ENCODE results near the gene LGALS1.

DNA sequence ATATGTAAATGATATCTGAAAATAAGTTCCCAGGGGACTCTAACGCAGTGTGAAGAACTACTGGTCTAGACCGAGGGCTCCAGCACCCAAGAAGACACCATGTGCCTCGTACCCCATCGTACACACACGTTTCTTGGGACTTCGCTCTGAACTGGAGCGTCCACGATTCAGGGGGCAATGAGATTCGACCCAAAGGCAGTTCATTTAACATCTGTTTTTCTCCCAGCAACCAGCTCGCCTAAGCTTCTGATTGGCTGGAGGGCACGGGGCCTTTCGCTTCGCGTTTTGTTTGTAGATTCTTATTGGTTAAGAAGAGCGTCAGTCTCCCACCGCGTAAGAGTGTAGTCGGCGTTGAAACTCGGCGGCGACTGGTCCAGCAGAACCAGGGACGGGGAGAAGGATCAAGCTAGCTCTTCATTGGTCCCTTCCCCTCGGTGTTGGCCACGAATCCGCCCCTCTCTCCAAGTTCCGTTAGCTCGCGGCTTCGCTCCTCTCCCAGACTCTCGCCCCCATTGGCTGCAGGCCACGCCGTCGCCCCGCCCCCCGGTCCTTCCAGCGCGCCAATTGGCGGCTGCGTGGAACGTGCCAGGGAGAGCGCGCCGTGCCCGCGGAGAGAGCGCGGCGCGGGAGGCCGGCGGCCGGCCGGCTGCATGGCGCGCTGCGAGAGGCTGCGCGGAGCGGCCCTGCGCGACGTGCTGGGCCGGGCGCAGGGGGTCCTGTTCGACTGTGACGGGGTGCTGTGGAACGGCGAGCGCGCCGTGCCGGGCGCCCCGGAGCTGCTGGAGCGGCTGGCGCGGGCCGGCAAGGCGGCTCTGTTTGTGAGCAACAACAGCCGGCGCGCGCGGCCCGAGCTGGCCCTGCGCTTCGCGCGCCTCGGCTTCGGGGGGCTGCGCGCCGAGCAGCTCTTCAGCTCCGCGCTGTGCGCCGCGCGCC is 17.0 kb upstream of the LGALS1 start, which contains the start of gene PDXP:
- peak; percentile 70 to 98 for TF ChIP-seq POLR2A (IDR thresholded peaks at IDR 0.05)
- TF ChIP-seq, protein P1, sequence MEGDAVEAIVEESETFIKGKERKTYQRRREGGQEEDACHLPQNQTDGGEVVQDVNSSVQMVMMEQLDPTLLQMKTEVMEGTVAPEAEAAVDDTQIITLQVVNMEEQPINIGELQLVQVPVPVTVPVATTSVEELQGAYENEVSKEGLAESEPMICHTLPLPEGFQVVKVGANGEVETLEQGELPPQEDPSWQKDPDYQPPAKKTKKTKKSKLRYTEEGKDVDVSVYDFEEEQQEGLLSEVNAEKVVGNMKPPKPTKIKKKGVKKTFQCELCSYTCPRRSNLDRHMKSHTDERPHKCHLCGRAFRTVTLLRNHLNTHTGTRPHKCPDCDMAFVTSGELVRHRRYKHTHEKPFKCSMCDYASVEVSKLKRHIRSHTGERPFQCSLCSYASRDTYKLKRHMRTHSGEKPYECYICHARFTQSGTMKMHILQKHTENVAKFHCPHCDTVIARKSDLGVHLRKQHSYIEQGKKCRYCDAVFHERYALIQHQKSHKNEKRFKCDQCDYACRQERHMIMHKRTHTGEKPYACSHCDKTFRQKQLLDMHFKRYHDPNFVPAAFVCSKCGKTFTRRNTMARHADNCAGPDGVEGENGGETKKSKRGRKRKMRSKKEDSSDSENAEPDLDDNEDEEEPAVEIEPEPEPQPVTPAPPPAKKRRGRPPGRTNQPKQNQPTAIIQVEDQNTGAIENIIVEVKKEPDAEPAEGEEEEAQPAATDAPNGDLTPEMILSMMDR (IDR thresholded peaks at IDR 0.05): peak in 2 of 6 experiments; percentile 9 to 13

All from Peyer's patch (tissue), 4 donors.